ENCODE measurements around the gene FKTN.

FKTN gene

GRCh38 chr9:105678781-105679180 lies 120.8 kb downstream of the FKTN start:
- Histone ChIP-seq H3K4me1 (ENCODE audit: control insufficient read depth, insufficient read depth, low read length) (no peaks in the 10 kb centered on the region), H3K9me3 (ENCODE audit: control insufficient read depth in 2 of 2, low read length in 2 of 2) (no peaks in the 10 kb centered on the region), H3K9ac (ENCODE audit: low read length in 2 of 2) (no peak overlapping the region), H3K27ac (ENCODE audit: low read length) (no peak overlapping the region), H3K4me3 (ENCODE audit: low read length in 2 of 2) (no peak overlapping the region), H3K27me3 (ENCODE audit: control insufficient read depth in 1 of 2, insufficient read depth in 2 of 2, low read length in 2 of 2) (no peaks in the 10 kb centered on the region), H3K36me3 (ENCODE audit: control insufficient read depth in 2 of 2, insufficient read depth in 2 of 2, low read length in 2 of 2) (no peaks in the 10 kb centered on the region)

GRCh38 chr9:105679257-105680022 lies 121.5 kb downstream of the FKTN start:
- no peaks in the 10 kb centered on the region for H3K9me3 ChIP-seq (ENCODE audit: control insufficient read depth in 2 of 2, low read length in 2 of 2)
- no peak overlapping the region for H3K4me3 ChIP-seq (ENCODE audit: low read length in 2 of 2)
- H3K36me3 ChIP-seq (ENCODE audit: control insufficient read depth in 2 of 2, insufficient read depth in 2 of 2, low read length in 2 of 2), result no peaks in the 10 kb centered on the region
- no peaks in the 10 kb centered on the region for H3K4me1 ChIP-seq (ENCODE audit: control insufficient read depth, insufficient read depth, low read length)
- no peak overlapping the region for H3K27ac ChIP-seq (ENCODE audit: low read length)
- no peaks in the 10 kb centered on the region for H3K27me3 ChIP-seq (ENCODE audit: control insufficient read depth in 1 of 2, insufficient read depth in 2 of 2, low read length in 2 of 2)
- no peak overlapping the region for H3K9ac ChIP-seq (ENCODE audit: low read length in 2 of 2)

GRCh38 chr9:105681313-105681712 lies 123.4 kb downstream of the FKTN start:
- no peaks in the 10 kb centered on the region for H3K36me3 ChIP-seq (ENCODE audit: control insufficient read depth in 2 of 2, insufficient read depth in 2 of 2, low read length in 2 of 2)

GRCh38 chr9:105681724-105682123 lies 123.8 kb downstream of the FKTN start:
- Histone ChIP-seq H3K27ac (ENCODE audit: low read length) (no peak overlapping the region), H3K36me3 (ENCODE audit: control insufficient read depth in 2 of 2, insufficient read depth in 2 of 2, low read length in 2 of 2) (no peaks in the 10 kb centered on the region), H3K9me3 (ENCODE audit: control insufficient read depth in 2 of 2, low read length in 2 of 2) (no peaks in the 10 kb centered on the region), H3K9ac (ENCODE audit: low read length in 2 of 2) (no peak overlapping the region), H3K27me3 (ENCODE audit: control insufficient read depth in 1 of 2, insufficient read depth in 2 of 2, low read length in 2 of 2) (no peaks in the 10 kb centered on the region), H3K4me3 (ENCODE audit: low read length in 2 of 2) (no peak overlapping the region), H3K4me1 (ENCODE audit: control insufficient read depth, insufficient read depth, low read length) (no peaks in the 10 kb centered on the region)

More at GRCh38 chr9:105681313-105681712, 123.4 kb downstream of the FKTN start:
- Histone ChIP-seq H3K27me3 (ENCODE audit: control insufficient read depth in 1 of 2, insufficient read depth in 2 of 2, low read length in 2 of 2) (no peaks in the 10 kb centered on the region), H3K9me3 (ENCODE audit: control insufficient read depth in 2 of 2, low read length in 2 of 2) (no peaks in the 10 kb centered on the region), H3K9ac (ENCODE audit: low read length in 2 of 2) (no peak overlapping the region), H3K4me1 (ENCODE audit: control insufficient read depth, insufficient read depth, low read length) (no peaks in the 10 kb centered on the region), H3K4me3 (ENCODE audit: low read length in 2 of 2) (no peak overlapping the region), H3K27ac (ENCODE audit: low read length) (no peak overlapping the region)

- H3K36me3 ChIP-seq (ENCODE audit: control insufficient read depth in 2 of 2, insufficient read depth in 2 of 2, low read length in 2 of 2), result no peaks in the 10 kb centered on the region
- H3K9ac ChIP-seq (ENCODE audit: low read length in 2 of 2), result no peak overlapping the region
- no peaks in the 10 kb centered on the region for H3K4me1 ChIP-seq (ENCODE audit: control insufficient read depth, insufficient read depth, low read length)
- H3K4me3 ChIP-seq (ENCODE audit: low read length in 2 of 2), result no peak overlapping the region
- no peak overlapping the region for H3K27ac ChIP-seq (ENCODE audit: low read length)
- H3K27me3 ChIP-seq (ENCODE audit: control insufficient read depth in 1 of 2, insufficient read depth in 2 of 2, low read length in 2 of 2), result no peaks in the 10 kb centered on the region
- H3K9me3 ChIP-seq (ENCODE audit: control insufficient read depth in 2 of 2, low read length in 2 of 2), result no peaks in the 10 kb centered on the region
These were observed 125.9 kb downstream of the FKTN start for GRCh38 chr9:105683688-105684275.

GRCh38 chr9:105686936-105687335 lies 129.0 kb downstream of the FKTN start:
- Histone ChIP-seq H3K4me1 (ENCODE audit: control insufficient read depth, insufficient read depth, low read length) (no peaks in the 10 kb centered on the region), H3K27ac (ENCODE audit: low read length) (no peak overlapping the region), H3K27me3 (ENCODE audit: control insufficient read depth in 1 of 2, insufficient read depth in 2 of 2, low read length in 2 of 2) (peaks cover 0 to under 1% of the 10 kb centered on the region in 2 donors), H3K36me3 (ENCODE audit: control insufficient read depth in 2 of 2, insufficient read depth in 2 of 2, low read length in 2 of 2) (no peaks in the 10 kb centered on the region), H3K9ac (ENCODE audit: low read length in 2 of 2) (no peak overlapping the region), H3K4me3 (ENCODE audit: low read length in 2 of 2) (no peak overlapping the region), H3K9me3 (ENCODE audit: control insufficient read depth in 2 of 2, low read length in 2 of 2) (no peaks in the 10 kb centered on the region)

Data from stomach smooth muscle (tissue), 2 donors.